Retinal pigment epithelial cell (primary cell): ENCODE measurements around the gene TSPAN3.

Experiments
- DNase-seq: peaks from one replicate; pipeline ENCODE4 v3.0.0-alpha.2; 2010; ENCODE audit warnings: low read depth
- H3K4me3 ChIP-seq: 2 replicates; pipeline ENCODE4 v1.5.1; 2011; ENCODE audit warnings: mild to moderate bottlenecking, low read length, control low read depth, moderate library complexity
- TF ChIP-seq, protein P1 (sequence below): conservative IDR thresholded peaks from 2 replicates; pipeline ENCODE4 v1.5.1; 2011; ENCODE audit warnings: low read depth, low read length, control low read depth, inconsistent platforms

Gene TSPAN3

DNA sequence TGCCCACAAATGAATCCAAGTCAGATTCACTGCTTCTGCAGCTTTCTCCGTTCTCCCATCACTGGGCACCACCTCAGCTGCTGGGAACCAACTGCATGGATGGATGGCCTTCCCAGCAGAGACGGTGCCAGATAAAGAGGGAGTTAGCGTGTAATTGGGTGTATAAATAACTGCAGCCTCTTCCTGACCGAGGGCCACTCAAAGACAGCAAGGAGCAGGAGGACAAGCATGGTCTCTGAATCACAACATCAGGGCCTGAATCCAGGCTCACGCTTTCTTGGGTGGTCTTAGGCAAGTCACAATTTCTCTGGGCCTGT lies 31.7 kb downstream of the TSPAN3 start:
- TF ChIP-seq, protein P1, sequence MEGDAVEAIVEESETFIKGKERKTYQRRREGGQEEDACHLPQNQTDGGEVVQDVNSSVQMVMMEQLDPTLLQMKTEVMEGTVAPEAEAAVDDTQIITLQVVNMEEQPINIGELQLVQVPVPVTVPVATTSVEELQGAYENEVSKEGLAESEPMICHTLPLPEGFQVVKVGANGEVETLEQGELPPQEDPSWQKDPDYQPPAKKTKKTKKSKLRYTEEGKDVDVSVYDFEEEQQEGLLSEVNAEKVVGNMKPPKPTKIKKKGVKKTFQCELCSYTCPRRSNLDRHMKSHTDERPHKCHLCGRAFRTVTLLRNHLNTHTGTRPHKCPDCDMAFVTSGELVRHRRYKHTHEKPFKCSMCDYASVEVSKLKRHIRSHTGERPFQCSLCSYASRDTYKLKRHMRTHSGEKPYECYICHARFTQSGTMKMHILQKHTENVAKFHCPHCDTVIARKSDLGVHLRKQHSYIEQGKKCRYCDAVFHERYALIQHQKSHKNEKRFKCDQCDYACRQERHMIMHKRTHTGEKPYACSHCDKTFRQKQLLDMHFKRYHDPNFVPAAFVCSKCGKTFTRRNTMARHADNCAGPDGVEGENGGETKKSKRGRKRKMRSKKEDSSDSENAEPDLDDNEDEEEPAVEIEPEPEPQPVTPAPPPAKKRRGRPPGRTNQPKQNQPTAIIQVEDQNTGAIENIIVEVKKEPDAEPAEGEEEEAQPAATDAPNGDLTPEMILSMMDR: no peak
- H3K4me3 ChIP-seq: no peak overlapping the region
- no peak for DNase-seq

- DNase-seq: no peak
- TF ChIP-seq, protein P1: no peak
- H3K4me3 ChIP-seq: no peak overlapping the region
Observed at GRCh38 chr15:77038312-77039216, 32.3 kb downstream of the TSPAN3 start.

- TF ChIP-seq, protein P1: no peak
- no peak for DNase-seq
- H3K4me3 ChIP-seq: no peak overlapping the region
Observed at GRCh38 chr15:77037388-77038209, 33.3 kb downstream of the TSPAN3 start.

GRCh38 chr15:77036537-77037387 lies 34.1 kb downstream of the TSPAN3 start:
- TF ChIP-seq, protein P1: no peak
- DNase-seq: no peak
- H3K4me3 ChIP-seq: no peak overlapping the region

GRCh38 chr15:77035999-77036471 lies 34.9 kb downstream of the TSPAN3 start:
- TF ChIP-seq, protein P1: no peak
- no peak for DNase-seq
- no peak overlapping the region for H3K4me3 ChIP-seq

- DNase-seq: no peak
- H3K4me3 ChIP-seq: no peak overlapping the region
- TF ChIP-seq, protein P1: no peak
Observed at GRCh38 chr15:77035584-77035983, 35.3 kb downstream of the TSPAN3 start.
